GM20000 (cell line): ENCODE results near the gene TMEM52.

Experiments used
- DNase-seq: peaks from one replicate; pipeline ENCODE4 v3.0.0; 2012; ENCODE audit warnings: low spot score
- CTCF ChIP-seq: IDR thresholded peaks from 2 replicates; pipeline ENCODE4 v1.5.1; 2012; ENCODE audit warnings: mild to moderate bottlenecking, control low read depth; ENCODE audit errors: extremely low read depth, missing control alignments

The TMEM52 gene

GRCh38 chr1:1929639-1930545, 10.8 kb upstream of the TMEM52 start:
- no peak for DNase-seq
- no peak for TF ChIP-seq CTCF

GRCh38 chr1:1929102-1929638, 10.1 kb upstream of the TMEM52 start:
- TF ChIP-seq CTCF, result no peak
- DNase-seq, result no peak

- DNase-seq, result no peak
- no peak for TF ChIP-seq CTCF
Measured at GRCh38 chr1:1928231-1929101, 9.4 kb upstream of the TMEM52 start.

GRCh38 chr1:1927751-1928150, 8.7 kb upstream of the TMEM52 start:
- no peak for TF ChIP-seq CTCF
- no peak for DNase-seq

GRCh38 chr1:1926886-1927660, 8.0 kb upstream of the TMEM52 start:
- no peak for TF ChIP-seq CTCF
- DNase-seq, result no peak

- DNase-seq, result no peak
- no peak for TF ChIP-seq CTCF
Measured at GRCh38 chr1:1926346-1926811, 7.3 kb upstream of the TMEM52 start.
